MG63 (cell line): Measurements from ENCODE around the gene LRRC2. TPM values are rescaled to one million over a fixed set of nuclear protein-coding genes. Genes with fewer than 3 reads are reported as not detected.
A peak's percentile ranks its signal among the peaks of the same experiment; 100 is the strongest.
"Not testable (repeated sequence)": the region's sequence is repeated elsewhere in the genome, so short reads cannot be mapped to it uniquely, and the experiment has no call there.

ENCODE experiments used
- DNase-seq: peaks from one replicate; pipeline ENCODE4 v3.0.0-alpha.2; 2020
- H3K27me3 ChIP-seq: fragments of 250-450 bp; sonication (Bioruptor Pico); 2 replicates; pipeline ENCODE4 v1.5.1; 2020; ENCODE audit warnings: mild to moderate bottlenecking, moderate library complexity
- H3K36me3 ChIP-seq: fragments of 250-450 bp; sonication (Bioruptor Pico); 2 replicates; pipeline ENCODE4 v1.5.1; 2020; ENCODE audit warnings: mild to moderate bottlenecking, moderate library complexity
- H3K4me3 ChIP-seq: fragments of 250-450 bp; sonication (Bioruptor Pico); 2 replicates; pipeline ENCODE4 v1.5.1; 2020; ENCODE audit warnings: mild to moderate bottlenecking, moderate library complexity
- H3K9me3 ChIP-seq: fragments of 250-450 bp; sonication (Bioruptor Pico); 2 replicates; pipeline ENCODE4 v1.5.1; 2020; ENCODE audit warnings: mild to moderate bottlenecking, moderate library complexity
- total RNA-seq: library from RNA; depleted of rRNA; stranded (reverse); fragments of >200 nt; shearing (Covaris generic); gene quantifications from 2 replicates; pipeline ENCODE4 v1.2.3, GENCODE V29; 2014; ENCODE audit warnings: low replicate concordance

LRRC2 gene
- total RNA-seq, 1 experiment from 2014 or later: 0.36 TPM

DNA sequence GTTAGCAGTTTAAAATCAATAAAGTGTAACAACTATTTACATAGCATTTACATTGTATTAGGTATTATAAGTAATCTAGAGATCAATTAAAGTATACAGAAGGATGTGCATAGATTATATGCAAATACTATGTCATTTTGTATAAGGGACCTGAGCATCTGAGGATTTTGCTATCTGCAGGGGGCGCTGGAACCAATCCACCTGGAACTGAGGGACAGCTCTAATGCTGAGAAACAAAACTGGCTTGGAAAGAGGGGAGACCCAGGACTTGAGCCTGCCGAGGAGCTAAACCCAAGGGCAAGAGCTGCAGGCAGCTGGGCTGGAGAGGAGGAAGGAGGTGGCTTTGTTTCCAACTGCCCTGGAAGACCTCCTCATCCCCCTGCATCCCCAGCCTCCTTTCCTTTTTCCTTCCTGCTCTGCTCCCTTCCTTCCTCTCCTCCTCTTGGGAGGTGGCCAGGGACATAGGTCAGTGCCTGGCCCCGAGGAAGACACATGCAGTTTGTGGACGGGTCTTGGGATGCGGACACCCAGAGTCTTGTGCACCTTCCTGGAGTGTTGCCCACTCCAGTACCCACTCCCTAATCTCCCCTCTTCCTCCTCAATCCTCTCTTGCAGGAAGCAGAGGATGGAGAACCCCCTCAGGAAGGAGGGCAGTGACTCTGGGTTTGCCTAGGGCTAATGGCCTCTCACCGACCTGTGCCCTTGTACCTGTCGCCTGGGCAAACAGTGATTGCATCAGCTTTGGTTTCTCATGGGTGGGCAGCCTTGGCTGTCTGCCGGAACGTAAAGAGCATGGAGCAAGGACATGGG, 69.2 kb downstream of the LRRC2 start:
- H3K4me3 ChIP-seq: no peak overlapping the region
- H3K36me3 ChIP-seq: no peaks in the 10 kb centered on the region
- no peaks in the 10 kb centered on the region for H3K9me3 ChIP-seq
- no peaks in the 10 kb centered on the region for H3K27me3 ChIP-seq
- DNase-seq: no peak

DNA sequence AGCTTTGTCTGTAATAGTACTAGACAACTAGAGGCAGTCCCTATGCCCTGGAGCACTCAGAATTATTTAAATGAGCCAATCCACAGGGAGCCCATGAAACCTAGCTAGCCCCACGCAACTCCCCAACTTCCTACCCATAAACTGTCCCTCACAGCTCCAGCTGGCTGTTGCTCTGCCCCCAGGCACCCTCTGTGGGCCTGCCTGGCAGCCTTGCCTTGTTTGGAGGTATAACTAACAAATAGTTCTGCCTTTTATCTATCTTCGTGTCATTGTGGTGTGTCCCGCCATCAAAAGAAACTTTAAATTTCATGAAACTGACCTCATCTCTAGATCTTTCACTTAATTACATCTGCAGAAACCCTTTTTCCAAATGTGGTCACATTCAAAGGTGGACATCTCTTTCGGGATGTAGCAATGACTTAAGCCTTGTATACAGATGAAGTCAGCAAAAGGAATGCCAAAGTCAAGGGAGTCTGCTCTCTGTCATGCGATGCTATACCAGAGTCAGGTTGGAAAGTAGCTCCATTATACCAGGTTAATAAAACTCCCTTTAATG, 70.1 kb downstream of the LRRC2 start:
- Histone ChIP-seq H3K27me3 (no peaks in the 10 kb centered on the region), H3K4me3 (no peak overlapping the region), H3K36me3 (no peaks in the 10 kb centered on the region), H3K9me3 (no peaks in the 10 kb centered on the region)
- peak; percentile 47 for DNase-seq

GRCh38 chr3:46494491-46494890, 71.6 kb downstream of the LRRC2 start:
- not testable (repeated sequence) for H3K4me3 ChIP-seq, H3K27me3 ChIP-seq, H3K9me3 ChIP-seq, DNase-seq, H3K36me3 ChIP-seq

DNA sequence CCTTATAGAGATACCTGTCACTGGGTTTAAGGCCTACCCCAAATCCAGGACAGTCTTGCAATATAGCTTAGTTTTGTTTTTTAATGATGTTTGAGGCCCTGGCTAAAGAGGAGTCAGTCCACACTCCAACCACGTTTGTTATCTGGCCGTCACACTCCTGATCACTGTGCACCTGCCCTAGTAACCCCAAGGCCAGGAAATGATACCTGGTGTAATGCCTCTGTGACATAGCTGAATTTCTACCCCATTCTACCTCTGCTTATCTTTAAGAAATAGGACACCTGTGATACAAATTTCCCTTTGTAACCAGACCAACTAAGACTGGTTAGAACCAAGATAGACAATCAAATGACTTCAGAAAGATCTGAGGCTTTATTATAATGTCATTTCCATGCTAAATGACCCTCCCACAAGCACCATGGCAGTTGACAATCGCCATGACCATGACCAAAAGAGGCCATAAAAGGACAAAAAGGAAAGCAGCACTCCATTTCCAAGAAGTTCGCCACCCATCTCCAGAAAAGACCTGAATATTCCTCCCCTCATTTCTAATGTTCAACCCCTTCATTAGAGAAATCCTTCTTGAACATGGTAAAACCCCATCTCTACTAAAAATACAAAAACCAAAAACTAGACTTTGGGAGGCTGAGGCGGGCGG, 73.1 kb downstream of the LRRC2 start:
- Histone ChIP-seq H3K36me3 (no peaks in the 10 kb centered on the region), H3K27me3 (no peaks in the 10 kb centered on the region), H3K4me3 (no peak overlapping the region), H3K9me3 (no peaks in the 10 kb centered on the region)
- no peak for DNase-seq

- Histone ChIP-seq H3K4me3 (no peak overlapping the region), H3K9me3 (no peaks in the 10 kb centered on the region), H3K27me3 (no peaks in the 10 kb centered on the region), H3K36me3 (no peaks in the 10 kb centered on the region)
- DNase-seq: peak; percentile 17
Observed at GRCh38 chr3:46491089-46492070, 74.7 kb downstream of the LRRC2 start.

DNA sequence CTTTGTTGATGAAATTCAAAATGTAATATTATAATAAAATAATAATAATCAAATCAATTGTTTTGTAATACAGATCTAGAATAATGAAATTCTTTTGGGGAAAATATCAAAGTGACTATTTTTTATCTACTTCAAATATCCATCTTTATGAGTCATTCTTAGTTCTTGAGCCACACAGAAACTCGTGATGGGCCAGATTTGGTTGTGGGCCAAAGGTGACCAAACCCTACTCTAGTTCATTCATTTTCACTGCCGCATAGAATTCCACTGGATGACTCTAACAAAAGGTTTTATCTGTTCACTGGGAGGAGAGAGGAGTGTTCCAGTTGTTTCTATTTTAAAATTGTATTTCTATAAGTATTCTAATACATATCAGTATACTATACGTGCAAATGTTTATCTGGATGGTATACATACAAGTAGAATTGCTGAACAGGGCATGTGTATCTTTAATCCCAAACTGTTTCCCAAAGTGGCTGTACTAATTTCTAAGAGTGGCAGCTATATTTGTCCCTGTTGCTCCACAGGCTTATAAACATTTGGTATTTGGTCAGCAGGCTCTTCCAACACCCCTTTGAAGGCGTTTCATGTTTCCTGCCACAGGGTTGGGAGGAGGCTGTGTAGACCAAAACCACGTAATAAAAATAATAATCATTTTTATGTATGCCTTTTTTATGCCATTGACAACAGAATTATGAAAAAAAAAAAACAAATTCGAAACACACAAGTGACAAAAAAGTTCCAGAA, 75.6 kb downstream of the LRRC2 start:
- DNase-seq: peak; percentile 36
- no peak overlapping the region for H3K4me3 ChIP-seq
- no peaks in the 10 kb centered on the region for H3K36me3 ChIP-seq
- no peaks in the 10 kb centered on the region for H3K9me3 ChIP-seq
- H3K27me3 ChIP-seq: no peaks in the 10 kb centered on the region

- no peaks in the 10 kb centered on the region for H3K9me3 ChIP-seq
- no peak for DNase-seq
- H3K27me3 ChIP-seq: no peaks in the 10 kb centered on the region
- no peaks in the 10 kb centered on the region for H3K36me3 ChIP-seq
- H3K4me3 ChIP-seq: no peak overlapping the region
Observed at GRCh38 chr3:46489875-46490274, 76.2 kb downstream of the LRRC2 start.

DNA sequence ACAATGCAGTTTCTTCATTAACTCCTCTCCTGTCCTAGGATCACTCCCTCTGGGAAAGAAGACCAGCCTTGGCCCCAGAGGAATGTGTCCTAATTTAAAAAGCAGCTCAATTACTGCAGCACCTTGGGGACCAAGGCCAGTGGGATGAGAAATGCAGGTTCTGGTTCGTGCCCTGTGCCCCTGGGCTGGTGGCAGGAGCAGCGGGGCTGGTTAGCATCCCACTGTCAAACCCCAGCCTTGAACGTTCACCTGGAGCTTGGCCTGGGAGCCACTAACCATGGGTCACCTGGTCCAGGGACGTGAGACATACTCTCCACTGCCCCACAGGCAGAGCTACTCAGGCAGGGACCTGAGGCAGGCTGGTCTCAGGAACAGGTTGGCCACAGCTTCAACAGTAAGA, 76.7 kb downstream of the LRRC2 start:
- Histone ChIP-seq H3K36me3 (no peaks in the 10 kb centered on the region), H3K4me3 (no peak overlapping the region), H3K27me3 (no peaks in the 10 kb centered on the region), H3K9me3 (no peaks in the 10 kb centered on the region)
- DNase-seq: no peak

- no peaks in the 10 kb centered on the region for H3K36me3 ChIP-seq
- H3K27me3 ChIP-seq: no peaks in the 10 kb centered on the region
- no peak overlapping the region for H3K4me3 ChIP-seq
- DNase-seq: no peak
- no peaks in the 10 kb centered on the region for H3K9me3 ChIP-seq
Observed at GRCh38 chr3:46488735-46489361, 77.3 kb downstream of the LRRC2 start.

- Histone ChIP-seq H3K27me3 (no peaks in the 10 kb centered on the region), H3K36me3 (no peaks in the 10 kb centered on the region), H3K4me3 (no peak overlapping the region), H3K9me3 (no peaks in the 10 kb centered on the region)
- DNase-seq: no peak
Observed at GRCh38 chr3:46485779-46486175, 80.3 kb downstream of the LRRC2 start.

- Histone ChIP-seq H3K27me3 (no peaks in the 10 kb centered on the region), H3K4me3 (no peak overlapping the region), H3K9me3 (no peaks in the 10 kb centered on the region), H3K36me3 (no peaks in the 10 kb centered on the region)
- DNase-seq: no peak
Observed at GRCh38 chr3:46484911-46485778, 81.0 kb downstream of the LRRC2 start.

DNA sequence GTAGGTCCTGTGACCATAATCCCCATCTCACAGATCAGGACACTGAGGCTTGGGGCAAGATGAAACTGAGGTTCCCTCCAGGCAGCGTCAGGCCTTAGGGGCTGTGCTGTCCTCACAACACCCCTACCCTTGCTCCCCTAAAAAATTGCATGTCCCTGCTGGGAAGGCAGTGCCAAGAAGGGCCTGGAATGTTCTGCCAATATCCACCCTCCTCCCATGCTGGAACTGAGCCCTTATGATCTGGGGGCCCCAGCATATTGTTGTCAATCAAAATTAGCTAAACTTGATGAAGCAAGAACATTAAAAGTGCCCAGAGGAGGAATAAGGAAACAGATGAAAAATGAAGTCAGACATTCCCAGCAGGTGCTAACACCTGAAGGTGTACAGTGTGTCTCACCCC, 81.7 kb downstream of the LRRC2 start:
- no peaks in the 10 kb centered on the region for H3K27me3 ChIP-seq
- H3K4me3 ChIP-seq: no peak overlapping the region
- no peaks in the 10 kb centered on the region for H3K36me3 ChIP-seq
- H3K9me3 ChIP-seq: no peaks in the 10 kb centered on the region
- no peak for DNase-seq

DNA sequence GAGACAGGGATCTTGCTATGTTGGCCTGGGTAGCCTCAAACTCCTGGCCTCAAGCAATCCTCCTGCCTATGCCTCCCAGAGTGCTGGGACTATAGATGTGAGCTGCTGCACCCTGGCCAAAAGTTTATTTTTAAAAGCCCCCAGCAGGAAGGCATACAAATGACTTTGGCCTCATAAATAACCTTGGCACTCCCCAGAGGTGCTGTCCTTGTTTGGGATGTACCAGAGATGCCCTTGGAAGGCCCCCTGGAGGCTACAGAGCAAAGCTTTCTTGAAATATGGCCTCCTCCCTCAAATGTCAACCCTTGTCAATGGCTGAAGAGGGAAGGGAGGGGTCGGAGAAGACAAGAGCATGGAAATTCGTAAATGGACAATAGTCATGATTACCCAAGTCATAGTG, 82.3 kb downstream of the LRRC2 start:
- Histone ChIP-seq H3K4me3 (no peak overlapping the region), H3K36me3 (no peaks in the 10 kb centered on the region), H3K27me3 (no peaks in the 10 kb centered on the region), H3K9me3 (no peaks in the 10 kb centered on the region)
- no peak for DNase-seq

DNA sequence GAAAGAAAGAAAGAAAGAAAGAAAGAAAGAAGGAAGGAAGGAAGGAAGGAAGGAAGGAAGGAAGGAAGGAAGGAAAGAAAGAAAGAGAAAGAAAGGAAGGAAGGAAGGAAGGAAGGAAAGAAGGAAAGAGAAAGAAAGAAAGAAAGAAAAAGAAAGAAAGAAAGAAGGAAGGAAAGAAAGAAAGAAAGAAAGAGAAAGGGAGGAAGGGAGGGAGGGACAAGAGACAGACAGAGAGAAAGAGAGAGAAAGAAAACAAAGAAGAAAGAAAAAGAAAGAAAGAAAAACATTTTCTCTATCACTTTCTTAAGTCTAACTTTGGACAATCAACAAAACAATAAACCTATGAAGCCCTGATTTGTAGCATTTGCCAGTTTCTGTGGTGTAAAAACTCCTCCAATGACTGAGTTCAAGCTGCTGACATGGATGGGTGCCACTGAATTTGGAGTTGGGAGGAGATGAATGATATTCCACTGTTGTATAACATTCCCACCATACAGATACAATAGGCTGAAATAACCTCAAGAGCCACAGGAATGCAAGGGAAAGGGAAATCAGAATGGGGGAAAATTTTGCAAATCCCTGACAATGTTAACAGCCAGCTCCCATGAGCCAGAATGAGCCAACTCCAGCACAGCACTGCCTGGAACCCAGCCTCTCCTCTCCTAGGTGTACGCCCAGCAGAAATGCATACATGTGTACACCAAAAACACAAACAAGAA, 83.3 kb downstream of the LRRC2 start:
- H3K4me3 ChIP-seq: no peak overlapping the region
- DNase-seq: peak; percentile 76
- no peaks in the 10 kb centered on the region for H3K27me3 ChIP-seq
- no peaks in the 10 kb centered on the region for H3K36me3 ChIP-seq
- H3K9me3 ChIP-seq: no peaks in the 10 kb centered on the region
